Ectodermal cell (in vitro differentiated cells): ENCODE data around the gene DCLK3.

Experiments used
- H3K27ac ChIP-seq: 2 replicates; pipeline ENCODE4 v1.7.0; 2013; ENCODE audit warnings: mild to moderate bottlenecking, low read depth, low read length; ENCODE audit not compliant: insufficient read depth, poor library complexity, severe bottlenecking
- H3K27me3 ChIP-seq: 2 replicates; pipeline ENCODE4 v1.7.0; 2013; ENCODE audit warnings: mild to moderate bottlenecking, low read length; ENCODE audit not compliant: insufficient read depth, control insufficient read depth, poor library complexity, severe bottlenecking
- H3K36me3 ChIP-seq: one replicate; pipeline ENCODE4 v1.7.0; 2013; ENCODE audit warnings: low read length; ENCODE audit not compliant: control insufficient read depth, insufficient read depth
- H3K4me1 ChIP-seq: one replicate; pipeline ENCODE4 v1.7.0; 2013; ENCODE audit warnings: low read length; ENCODE audit not compliant: control insufficient read depth, insufficient read depth
- H3K4me3 ChIP-seq: 2 replicates; pipeline ENCODE4 v1.7.0; 2013; ENCODE audit warnings: low read depth, low read length, control low read depth; ENCODE audit not compliant: insufficient read depth
- H3K9me3 ChIP-seq: 2 replicates; pipeline ENCODE4 v1.7.0; 2013; ENCODE audit warnings: mild to moderate bottlenecking, low read length, moderate library complexity; ENCODE audit not compliant: control insufficient read depth
- WGBS, 2 experiments: methylation state at CpG; one replicate each; pipeline ENCODE4 v1.1.7; 2013; ENCODE audit warnings: missing lambda C conversion rate in 2 of 2; 5-methylcytosine and 5-hydroxymethylcytosine counted together

The DCLK3 gene

GRCh38 chr3:36795622-36796021 lies 31.3 kb upstream of the DCLK3 start:
- no peaks in the 10 kb centered on the region for H3K9me3 ChIP-seq
- H3K36me3 ChIP-seq, result no peaks in the 10 kb centered on the region
- no peak overlapping the region for H3K27ac ChIP-seq
- H3K4me1 ChIP-seq, result no peaks in the 10 kb centered on the region
- 93% methylated on average over 1 of the region's 1 CpG for WGBS, 2 experiments
- H3K27me3 ChIP-seq, result no peaks in the 10 kb centered on the region
- H3K4me3 ChIP-seq, result no peak overlapping the region

DNA sequence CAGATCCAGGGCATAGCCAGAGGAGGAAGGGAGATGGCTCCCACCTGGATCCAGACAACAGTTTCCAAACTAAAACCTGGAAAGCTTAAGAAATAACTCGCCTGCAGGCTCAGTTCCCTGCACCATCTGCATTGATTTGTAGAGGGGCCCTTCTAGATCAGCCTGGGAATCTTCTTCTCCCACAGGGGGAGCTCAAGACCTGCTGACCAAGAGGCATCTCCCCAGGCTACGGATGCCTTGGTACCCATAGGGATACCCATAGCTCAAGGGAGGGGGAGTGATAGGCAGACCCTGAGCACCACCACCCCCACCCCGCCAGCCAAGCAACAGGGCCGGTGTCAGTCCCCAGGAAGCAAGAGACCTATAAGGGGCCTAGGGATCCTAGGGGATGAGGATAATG lies 28.0 kb upstream of the DCLK3 start:
- Histone ChIP-seq H3K27ac (no peak overlapping the region), H3K4me1 (no peaks in the 10 kb centered on the region), H3K9me3 (no peaks in the 10 kb centered on the region), H3K4me3 (no peak overlapping the region), H3K27me3 (no peaks in the 10 kb centered on the region), H3K36me3 (no peaks in the 10 kb centered on the region)
- 27 to 38% methylated on average over 2 to 4 of the region's 4 CpGs for WGBS, 2 experiments

DNA sequence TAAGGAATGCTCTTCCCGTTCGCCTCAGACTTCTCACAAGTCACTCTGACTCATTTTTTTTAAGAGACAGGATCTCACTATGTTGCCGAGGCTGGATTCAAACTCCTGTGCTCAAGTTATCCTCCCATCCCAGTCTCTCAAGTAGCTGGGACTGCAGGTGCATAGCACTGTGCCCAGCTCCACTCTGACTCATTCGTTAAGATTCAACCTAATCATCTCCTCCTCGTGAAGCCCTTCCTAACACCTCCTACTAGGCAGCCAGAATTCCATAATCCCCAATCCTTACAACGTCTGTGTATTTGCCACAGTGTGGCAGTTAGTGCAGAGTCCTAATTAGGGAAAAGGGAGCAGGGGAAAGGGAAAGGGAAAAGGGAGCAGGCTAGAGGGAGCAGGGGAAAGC lies 26.4 kb upstream of the DCLK3 start:
- no peaks in the 10 kb centered on the region for H3K4me1 ChIP-seq
- no peak overlapping the region for H3K27ac ChIP-seq
- H3K27me3 ChIP-seq, result no peaks in the 10 kb centered on the region
- 70 to 76% methylated on average over 6 of the region's 6 CpGs for WGBS, 2 experiments
- no peaks in the 10 kb centered on the region for H3K36me3 ChIP-seq
- no peaks in the 10 kb centered on the region for H3K9me3 ChIP-seq
- no peak overlapping the region for H3K4me3 ChIP-seq

DNA sequence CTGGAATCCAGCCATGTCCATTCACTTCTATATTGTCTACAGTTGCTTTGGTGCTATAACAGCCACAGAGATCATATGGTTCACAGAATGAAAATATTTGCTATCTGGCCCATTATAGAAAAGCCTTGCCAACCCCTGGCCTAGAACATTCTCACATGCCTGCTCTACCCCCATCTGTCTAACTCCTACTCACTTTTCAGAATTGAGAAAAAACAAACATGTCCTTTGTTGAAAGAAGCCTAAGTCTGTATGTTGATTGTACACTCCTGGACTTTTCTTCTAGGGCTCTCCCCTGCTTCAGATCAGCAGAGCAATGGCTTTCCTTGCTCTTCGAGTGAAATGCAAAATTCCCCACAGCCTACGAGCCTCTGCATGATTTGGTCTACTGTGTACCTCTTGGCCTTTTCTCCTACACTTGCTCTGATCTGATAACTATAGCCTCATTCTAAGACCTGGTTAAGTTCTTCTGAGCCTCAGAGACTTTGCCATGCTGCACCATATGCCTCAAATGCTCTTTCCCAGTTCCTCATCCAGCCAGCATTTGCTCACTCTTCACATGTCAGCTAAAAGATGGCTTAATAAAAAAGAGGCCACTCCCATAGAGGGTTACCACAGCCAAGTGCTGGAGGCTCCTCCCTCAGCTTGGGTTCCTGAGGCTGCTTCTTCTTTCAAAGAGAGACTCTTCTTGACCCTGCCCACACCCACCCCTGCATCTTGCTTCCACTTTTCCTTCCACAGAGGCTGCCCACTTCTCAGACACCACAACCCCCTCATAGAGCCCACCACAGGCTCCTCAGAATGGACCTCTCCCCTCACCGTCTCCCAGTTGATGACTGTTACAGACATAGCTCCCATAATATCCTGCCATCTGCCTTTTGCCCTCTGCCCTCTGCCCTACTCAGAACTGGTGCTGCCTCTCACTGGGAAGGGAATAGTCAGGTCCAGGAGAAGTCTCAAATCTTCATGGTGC lies 22.9 kb upstream of the DCLK3 start:
- 73 to 81% methylated on average over 3 of the region's 3 CpGs for WGBS, 2 experiments
- no peak overlapping the region for H3K27ac ChIP-seq
- no peaks in the 10 kb centered on the region for H3K9me3 ChIP-seq
- H3K36me3 ChIP-seq, result no peaks in the 10 kb centered on the region
- no peaks in the 10 kb centered on the region for H3K27me3 ChIP-seq
- no peak overlapping the region for H3K4me3 ChIP-seq
- H3K4me1 ChIP-seq, result no peaks in the 10 kb centered on the region

- no peak overlapping the region for H3K27ac ChIP-seq
- no peaks in the 10 kb centered on the region for H3K9me3 ChIP-seq
- no peaks in the 10 kb centered on the region for H3K4me1 ChIP-seq
- H3K27me3 ChIP-seq, result no peaks in the 10 kb centered on the region
- H3K4me3 ChIP-seq, result no peak overlapping the region
- 84% methylated on average over 3 of the region's 3 CpGs for WGBS, 2 experiments
- no peaks in the 10 kb centered on the region for H3K36me3 ChIP-seq
Observed at GRCh38 chr3:36784138-36784635, 19.8 kb upstream of the DCLK3 start.

DNA sequence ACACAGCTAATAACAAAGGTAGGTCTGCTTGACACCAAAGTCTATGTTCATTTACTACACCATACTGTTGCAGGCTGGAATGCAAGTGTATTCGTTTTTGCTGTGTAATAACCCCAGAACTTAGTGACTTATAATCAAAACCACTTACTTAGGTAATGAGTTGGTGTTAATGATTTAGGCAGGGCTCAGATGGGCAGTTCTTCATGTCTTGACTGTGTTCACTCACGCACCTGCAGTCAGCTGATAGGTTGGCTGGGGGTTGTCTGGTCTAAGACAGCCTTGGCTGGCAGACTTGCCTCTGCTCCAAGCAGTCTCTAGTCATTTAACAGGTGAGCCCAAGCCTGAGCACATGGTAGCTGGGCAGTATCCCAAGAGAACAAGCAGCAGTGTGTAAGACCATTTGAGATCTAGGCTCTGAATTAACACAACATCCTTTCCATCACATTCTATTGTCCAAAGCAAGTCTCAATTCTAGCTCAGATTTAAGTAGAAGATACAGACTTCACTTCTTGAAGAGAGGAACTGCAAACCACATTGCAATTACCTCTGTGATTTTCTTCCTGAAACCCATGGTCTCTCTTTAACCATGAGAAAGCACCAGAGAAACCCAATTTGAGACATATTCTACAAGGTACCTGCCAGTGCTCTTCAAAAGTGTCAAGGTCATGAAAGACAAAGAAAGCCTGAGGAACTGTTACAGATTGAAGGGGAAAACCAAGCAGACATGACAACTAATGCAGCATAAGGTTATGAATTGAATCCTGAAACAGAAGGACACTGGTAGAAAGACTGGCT lies 13.3 kb upstream of the DCLK3 start:
- Histone ChIP-seq H3K4me3 (no peak overlapping the region), H3K36me3 (no peaks in the 10 kb centered on the region)
- 90 to 94% methylated on average over 1 to 2 of the region's 2 CpGs for WGBS, 2 experiments

DNA sequence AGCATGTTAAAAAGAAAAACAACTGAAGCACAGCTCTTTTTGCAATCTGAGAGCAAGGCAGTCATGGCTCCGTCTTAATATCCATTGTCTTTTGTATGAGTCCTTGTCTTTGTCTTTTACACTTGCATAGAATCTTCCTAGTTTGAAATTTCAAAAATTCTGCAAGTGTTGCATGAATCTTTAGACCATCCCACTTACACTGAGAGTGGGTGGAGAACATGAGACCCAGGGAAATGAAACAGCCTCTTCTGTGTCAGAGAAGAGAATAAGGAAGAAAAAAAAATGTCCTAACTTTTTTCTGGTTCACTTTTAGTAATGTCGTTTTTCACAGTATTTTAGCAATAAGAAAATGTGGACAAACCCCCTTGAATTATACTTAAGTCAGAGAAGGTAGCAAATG lies 12.1 kb upstream of the DCLK3 start:
- 36 to 75% methylated on average over 1 to 2 of the region's 2 CpGs for WGBS, 2 experiments
- no peaks in the 10 kb centered on the region for H3K9me3 ChIP-seq
- no peaks in the 10 kb centered on the region for H3K27me3 ChIP-seq
- no peaks in the 10 kb centered on the region for H3K4me1 ChIP-seq
- H3K36me3 ChIP-seq, result no peaks in the 10 kb centered on the region
- no peak overlapping the region for H3K4me3 ChIP-seq
- no peak overlapping the region for H3K27ac ChIP-seq

More for the DNA sequence above, 13.3 kb upstream of the DCLK3 start:
- no peak overlapping the region for H3K27ac ChIP-seq
- no peaks in the 10 kb centered on the region for H3K27me3 ChIP-seq
- no peaks in the 10 kb centered on the region for H3K9me3 ChIP-seq
- no peaks in the 10 kb centered on the region for H3K4me1 ChIP-seq

- no peaks in the 10 kb centered on the region for H3K9me3 ChIP-seq
- no peak overlapping the region for H3K27ac ChIP-seq
- H3K27me3 ChIP-seq, result no peaks in the 10 kb centered on the region
- H3K4me3 ChIP-seq, result no peak overlapping the region
- peaks cover 9% of the 10 kb centered on the region for H3K4me1 ChIP-seq
- no peaks in the 10 kb centered on the region for H3K36me3 ChIP-seq
- WGBS, 2 experiments, result 60 to 82% methylated on average over 3 of the region's 3 CpGs
Observed at GRCh38 chr3:36774052-36774451, 9.7 kb upstream of the DCLK3 start.

DNA sequence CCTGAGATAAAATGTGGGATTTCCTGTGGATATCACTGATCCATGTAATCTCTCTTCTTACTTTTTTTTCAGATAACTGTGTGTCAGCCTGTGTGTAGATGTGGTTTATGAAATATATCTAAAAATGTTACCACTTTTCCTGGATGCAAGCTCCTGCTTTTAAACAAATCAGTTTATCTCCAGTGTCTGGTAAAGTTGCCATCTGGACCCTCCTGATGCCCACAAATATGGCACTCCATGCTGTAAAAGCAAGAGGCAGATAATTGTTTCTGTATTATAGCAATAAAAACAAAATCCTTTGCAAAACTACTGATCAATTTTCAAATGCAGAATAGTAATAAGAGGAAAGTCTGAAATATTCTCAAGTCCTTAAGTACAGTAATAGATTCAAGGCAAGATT lies 7.6 kb upstream of the DCLK3 start:
- Histone ChIP-seq H3K4me1 (peaks cover 9% of the 10 kb centered on the region), H3K36me3 (no peaks in the 10 kb centered on the region), H3K9me3 (no peaks in the 10 kb centered on the region), H3K27ac (no peak overlapping the region), H3K27me3 (no peaks in the 10 kb centered on the region), H3K4me3 (no peak overlapping the region)

DNA sequence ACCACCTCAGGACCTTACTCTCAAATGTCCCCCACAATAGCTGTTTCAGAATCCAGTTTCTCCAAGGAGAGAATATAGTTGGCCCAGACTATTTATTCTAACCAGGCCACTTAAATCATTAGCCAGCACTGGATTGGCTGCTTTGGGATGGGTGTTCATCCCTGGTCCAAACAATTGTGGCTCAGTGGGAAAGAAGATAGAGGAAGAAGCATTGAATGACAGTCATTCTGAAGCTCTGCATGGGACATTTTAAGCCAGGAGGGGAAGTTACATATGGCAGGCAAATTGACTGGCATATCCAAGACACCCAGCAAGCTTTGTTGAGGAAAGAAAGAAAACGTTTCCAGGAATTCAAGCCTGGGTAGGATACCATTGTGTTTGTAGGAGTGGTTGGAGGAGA lies 5.6 kb upstream of the DCLK3 start:
- no peak overlapping the region for H3K27ac ChIP-seq
- H3K9me3 ChIP-seq, result no peaks in the 10 kb centered on the region
- H3K4me3 ChIP-seq, result no peak overlapping the region
- no peaks in the 10 kb centered on the region for H3K36me3 ChIP-seq
- H3K27me3 ChIP-seq, result peaks cover 19% of the 10 kb centered on the region
- WGBS, 2 experiments, result 0 to 10% methylated on average over 1 of the region's 1 CpG
- H3K4me1 ChIP-seq, result peaks cover 9% of the 10 kb centered on the region
